Measurements from ENCODE around the gene EHD4.

EHD4 gene

DNA sequence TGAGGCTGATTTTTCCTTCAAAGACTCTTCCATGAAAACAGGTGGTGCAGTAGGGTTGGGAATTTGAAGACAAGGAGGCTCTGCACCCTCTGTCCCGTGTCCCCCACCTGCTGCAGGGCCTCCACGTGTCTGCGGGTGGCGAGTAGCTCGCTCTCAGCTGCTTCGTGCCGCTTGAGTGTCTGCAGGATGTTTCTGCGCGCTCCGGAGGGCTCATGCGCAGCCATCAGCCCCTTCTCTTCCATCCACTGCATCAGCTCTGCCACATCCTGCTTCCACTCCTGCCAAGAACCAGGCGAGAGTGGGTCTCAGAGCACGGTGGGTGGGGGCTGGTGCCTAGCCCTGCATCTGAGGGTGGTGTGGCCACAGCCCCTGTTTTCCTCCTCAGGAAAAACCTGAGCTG, 96.3 kb downstream of the EHD4 start:
- no peak for DNase-seq

DNA sequence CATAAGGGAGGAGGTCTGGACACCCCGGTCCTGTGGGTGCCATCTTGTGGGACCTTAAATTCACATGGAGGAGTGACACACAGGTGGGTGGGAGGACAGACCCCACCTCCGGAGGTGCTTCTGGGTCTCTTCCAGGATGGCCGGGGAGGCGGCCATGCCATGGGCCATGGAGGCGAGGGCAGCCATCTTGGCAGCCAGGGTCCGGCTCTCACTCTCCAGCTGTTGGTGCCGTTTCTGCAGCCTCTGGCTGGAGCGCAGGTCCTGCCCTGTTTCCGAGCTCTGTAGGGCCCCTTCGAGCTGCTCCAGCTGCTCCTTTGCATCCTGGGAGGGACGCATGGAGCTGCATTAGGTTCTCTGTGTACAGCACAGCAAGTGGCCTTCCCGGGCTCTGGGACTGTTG, 97.6 kb downstream of the EHD4 start:
- DNase-seq, result no peak

DNA sequence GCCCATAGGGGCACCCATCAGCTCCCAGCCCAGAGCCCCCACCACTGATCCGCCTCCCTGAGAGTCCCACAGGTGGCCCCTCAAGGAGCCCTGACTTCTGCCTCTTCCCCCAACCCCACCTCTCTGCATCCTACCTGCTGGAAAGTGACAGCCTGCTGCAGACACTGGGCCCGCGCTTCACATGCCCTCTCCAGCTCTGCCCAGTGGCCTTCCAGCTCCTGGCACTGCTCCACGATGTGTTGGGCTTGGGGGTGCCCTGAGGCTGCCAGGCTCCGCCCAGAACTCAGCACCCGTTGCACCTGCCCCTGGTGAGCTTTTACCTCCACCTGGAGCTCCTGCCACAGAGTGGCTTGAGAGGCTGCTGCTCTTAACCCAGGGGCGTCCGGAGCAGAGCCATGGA, 98.6 kb downstream of the EHD4 start:
- no peak for DNase-seq

DNA sequence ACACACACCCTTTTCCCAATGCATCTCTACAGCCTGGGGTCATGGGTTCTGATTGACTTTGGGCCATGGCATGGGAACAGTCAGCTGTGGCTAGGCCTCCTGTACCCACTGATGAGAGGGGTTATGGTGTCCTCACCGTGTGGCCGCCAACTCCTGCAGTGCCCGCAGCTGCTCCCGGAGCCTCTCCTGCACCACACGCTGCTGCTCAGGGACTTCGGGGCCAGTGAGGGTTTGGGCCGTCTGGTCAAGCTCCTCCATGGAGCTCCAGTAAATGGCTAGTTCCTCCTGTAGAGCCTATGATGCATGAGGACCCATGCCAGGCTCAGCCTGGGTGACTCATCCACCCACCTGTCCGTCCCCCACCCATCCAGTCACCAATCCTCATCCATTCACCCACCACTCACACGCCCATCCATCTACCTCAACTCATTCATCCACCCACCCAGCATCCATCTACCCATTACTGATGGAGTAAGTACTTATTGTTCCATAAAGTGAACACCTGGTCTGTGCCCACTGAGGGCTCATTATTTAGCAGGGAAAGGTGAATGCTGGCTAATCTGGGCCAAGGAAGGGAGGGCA, 100.1 kb downstream of the EHD4 start:
- DNase-seq, result no peak

DNA sequence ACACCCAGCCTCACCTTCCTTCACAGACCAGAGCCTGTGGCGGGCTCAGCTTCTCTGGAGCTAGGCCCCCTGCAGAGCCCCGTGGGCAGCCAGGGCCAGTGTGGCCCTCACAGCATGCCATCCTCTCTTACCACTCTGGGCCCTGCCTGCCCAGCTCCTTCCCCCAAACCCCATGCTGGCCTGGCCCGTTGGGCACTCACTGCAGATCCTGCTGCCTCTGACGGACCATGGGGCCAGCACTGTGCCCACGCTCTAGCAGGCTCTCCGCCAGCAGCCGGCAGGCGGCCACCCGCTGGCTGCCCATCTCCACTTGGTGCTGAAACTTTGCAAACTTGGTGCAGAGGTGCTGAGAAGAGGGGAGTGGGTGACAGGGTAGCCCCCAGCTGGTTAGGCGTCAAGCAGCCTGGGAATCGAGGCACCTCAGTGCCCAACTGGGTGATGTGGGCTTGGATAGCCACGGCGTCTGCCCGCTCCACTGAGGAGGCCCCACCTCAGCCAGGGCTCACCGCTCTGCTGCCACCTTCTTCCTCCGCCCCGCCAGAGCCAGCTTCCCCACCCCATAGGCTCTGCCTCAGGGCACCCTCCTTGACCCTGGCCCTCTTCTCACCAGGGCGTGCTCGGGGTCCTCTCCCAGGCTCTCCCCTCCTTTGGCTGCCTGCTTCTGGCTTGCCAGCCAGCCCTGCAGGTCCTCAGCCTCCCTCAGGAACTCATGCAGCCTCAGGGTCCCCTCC, 101.0 kb downstream of the EHD4 start:
- no peak for DNase-seq

DNA sequence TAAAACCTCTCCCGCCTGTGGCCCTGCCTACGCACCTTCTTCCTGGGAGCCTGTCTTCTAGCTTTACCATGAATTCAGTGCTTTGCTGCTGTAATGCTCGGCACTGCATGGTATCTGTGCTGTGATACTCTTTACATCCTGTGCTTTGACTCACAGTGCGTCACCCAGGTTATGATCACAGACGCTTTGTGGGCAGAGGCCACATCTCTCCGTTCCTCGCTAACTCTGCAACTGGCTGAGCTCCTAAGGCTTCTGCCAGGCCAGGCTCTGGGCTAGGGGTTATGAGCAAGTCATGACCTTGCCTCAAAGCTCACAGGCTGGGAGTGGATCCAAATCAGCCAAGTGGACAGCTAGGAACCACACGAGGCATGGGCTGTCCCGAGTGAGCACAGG, 101.7 kb downstream of the EHD4 start:
- DNase-seq, result peak; percentile 65

DNA sequence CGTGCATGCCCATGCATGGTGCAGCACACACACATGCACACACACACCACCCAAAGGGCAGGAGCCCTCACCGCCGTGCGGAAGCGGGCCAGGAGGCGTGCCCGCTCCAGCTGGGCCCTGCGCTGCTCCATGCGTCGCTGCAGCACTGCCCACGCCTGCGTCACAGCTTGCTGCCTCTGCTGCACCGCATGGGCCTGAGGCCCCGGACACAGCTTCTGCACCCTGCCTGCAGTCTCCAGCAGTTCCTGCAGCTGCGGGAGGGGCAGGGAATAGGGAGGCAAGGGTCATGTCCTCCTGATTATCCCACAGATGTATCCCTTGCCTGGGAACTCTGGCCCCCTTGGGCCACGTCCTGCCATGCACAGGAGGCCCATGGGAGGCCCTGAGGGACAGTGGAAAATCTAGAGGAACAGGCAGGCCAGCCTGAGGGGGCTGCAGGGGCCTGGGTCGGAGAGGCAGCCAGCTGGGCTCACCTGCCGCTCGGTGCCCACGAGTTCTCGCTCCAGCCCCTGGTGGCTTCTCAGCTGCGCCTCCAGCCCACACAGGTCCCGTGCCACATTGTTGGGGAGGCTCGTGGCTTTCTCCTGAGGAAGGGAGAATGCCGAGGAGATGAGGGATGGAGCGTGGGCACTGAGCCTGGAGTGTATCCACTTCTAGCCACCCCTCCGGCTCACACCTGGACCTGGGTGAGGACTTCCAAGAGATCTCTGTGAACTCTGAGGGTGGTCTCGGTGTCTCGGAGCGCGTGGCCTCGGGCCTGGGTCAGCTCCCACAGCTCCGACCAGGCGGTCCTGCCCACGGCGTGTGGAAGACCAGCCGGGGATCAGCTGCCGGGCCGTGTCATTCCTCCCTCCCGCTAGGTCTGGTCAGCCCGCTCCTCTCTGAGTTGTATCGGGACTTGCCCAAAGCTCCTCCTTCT, 102.3 kb downstream of the EHD4 start:
- no peak for DNase-seq

DNA sequence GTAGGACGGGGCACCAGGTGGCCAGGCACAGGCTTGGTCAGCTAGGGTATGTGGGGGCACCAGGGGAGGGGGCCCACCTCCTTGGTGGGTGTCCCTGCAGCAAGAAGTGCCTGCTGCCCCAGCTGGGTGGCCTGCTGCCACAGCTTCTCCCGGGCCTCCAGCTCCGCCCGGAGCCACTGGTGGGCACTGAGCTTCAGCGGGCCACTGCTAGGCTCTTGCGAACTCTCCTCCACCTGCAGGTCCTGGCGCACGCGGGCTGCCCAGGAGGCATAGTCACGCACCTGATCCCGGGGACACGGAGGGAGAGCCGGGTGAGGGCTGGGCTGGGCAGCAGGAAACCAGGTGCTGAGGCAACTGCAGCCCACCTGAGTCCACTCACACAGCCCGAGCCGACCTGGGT, 104.0 kb downstream of the EHD4 start:
- no peak for DNase-seq

DNA sequence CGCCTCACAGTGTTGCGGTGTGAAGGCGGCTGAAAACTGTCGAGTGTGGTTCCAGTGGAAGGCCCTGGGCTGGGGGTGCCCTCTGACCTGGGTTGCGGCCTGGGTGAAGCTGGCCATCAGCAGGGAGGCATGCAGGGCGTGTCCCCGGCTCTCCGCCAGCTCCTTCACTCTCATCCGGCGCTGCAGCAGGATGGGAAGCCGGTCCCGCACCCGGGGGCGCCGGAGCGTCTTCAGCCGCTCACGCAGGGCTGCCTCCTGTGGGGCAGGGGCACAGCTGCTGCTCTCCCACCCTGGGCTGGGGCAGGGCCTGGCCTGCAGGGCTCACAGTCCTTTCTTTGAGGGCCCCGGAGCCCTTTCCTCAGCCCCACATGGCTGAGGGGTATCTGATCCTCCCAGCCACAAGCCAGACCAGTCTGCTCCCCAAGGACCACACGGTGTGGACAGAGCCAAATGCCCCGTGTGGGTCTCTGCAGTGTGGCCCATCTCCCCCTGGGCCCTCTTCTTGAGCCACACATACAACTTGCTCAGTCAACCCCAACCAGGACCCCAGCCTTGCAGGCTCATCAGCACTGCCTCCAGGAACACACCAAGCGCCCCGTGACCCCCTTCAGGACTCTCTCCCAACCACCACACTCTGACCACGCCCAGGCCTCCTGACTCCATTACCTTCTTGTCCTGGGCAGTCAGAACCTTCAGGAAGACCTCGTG, 105.3 kb downstream of the EHD4 start:
- no peak for DNase-seq

DNA sequence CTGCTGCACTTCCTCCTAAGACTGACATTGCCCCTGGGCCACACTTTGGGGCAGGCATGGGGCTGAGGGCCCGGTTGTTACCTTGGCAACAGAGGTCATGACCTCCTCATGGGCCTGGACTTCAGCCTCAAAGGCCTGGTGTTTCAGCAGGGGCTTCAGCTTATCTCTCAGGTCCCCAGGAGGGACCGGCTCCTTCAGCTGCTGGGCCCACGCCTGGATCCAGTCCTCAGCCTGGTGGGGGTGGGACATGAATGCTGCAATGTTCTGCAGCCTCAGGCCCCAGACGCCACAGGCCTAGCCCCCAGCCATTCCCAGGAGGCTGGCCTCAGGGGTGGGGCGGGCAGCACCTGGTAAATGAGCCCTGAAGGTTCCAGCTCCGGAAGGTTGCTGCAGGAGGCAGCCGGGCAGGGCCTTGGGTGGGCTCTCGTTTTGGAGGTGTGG, 106.1 kb downstream of the EHD4 start:
- DNase-seq, result no peak

DNA sequence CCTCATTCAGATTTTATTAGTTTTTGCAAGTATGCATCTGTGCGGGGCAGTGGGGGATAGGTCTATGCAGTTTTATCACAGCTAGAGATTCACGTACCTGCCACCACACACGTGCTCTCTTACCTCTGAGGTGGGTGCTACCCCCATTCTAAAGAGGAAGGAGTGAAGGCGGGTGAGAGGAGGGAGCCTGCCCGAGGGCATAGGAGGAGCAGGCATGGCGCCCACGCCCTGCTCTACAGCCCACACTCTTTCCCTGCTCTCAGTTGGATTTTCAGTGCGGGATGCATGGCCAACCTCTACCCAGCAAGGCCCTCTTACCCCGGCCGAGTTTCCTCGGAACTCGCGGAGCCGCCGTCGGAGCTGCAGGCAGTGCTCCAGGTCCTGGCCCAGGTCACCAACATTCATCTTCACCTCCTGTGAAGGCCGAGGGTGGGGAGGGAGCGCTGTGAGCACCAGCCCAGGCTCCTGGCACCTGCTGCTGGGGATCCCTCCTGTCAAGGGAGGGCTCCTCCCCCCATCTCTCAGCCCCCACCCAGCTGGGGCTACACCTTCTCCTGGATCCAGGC, 106.8 kb downstream of the EHD4 start:
- DNase-seq, result no peak

DNA sequence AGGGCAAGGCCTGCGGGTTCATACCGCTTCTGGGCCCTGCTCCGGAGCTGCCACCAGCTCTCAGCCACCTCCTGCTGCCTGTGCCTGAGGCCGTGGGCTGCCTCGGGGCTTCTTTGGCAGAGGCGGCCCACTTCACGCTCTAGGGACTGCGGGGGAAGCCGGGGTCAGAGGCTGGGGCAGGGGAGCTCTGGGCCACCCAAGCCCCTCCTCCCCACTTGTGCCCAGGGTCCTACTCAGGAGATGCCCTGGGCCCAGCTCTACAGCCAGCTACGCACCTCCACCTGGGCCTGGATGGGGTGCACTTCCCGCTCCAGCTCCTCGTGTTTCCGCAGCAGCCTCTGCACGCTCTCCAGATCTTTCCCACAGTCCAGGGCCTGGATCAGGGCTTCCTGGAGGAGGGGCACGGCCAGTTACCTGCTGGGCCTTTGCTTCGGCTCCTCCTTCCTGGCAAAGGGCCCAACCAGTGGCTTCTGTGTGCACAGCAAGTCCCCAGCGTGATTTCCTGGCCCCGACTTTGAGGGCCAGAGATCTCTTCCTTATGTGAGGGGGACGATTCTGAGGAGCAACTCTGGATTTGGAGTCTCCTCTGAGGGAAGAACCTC, 109.7 kb downstream of the EHD4 start:
- DNase-seq, result no peak

DNA sequence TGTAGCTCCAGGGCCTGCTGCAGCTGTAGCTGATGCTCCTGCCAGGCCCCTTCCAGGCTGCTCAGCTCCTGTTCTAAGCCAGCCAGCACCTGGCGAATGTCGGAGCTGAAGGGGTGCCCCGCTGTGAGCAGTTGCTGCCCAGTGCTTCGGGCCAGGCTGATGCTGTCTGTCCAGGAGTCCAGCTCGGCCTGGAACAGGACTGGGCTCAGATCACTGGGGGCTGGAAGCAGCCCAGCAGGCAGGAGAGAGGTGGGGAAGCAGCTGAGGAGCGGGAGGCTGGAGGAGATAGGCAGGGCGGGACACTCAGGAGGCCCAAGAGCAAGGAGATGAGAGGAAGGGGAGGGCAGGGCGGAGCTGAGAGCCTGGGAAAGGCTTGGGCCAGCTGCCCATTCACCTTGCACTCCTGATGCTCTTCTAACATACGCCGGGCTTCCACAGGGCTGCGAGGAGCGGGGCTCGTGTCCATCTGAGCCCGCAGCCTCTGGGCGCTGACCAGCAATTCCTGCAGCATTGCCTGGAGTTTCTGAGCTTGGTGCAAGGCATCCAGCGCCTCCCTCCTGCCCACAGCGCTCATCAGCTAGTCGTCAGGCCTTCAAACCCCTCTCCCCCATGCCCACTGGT, 110.5 kb downstream of the EHD4 start:
- DNase-seq, result no peak

DNA sequence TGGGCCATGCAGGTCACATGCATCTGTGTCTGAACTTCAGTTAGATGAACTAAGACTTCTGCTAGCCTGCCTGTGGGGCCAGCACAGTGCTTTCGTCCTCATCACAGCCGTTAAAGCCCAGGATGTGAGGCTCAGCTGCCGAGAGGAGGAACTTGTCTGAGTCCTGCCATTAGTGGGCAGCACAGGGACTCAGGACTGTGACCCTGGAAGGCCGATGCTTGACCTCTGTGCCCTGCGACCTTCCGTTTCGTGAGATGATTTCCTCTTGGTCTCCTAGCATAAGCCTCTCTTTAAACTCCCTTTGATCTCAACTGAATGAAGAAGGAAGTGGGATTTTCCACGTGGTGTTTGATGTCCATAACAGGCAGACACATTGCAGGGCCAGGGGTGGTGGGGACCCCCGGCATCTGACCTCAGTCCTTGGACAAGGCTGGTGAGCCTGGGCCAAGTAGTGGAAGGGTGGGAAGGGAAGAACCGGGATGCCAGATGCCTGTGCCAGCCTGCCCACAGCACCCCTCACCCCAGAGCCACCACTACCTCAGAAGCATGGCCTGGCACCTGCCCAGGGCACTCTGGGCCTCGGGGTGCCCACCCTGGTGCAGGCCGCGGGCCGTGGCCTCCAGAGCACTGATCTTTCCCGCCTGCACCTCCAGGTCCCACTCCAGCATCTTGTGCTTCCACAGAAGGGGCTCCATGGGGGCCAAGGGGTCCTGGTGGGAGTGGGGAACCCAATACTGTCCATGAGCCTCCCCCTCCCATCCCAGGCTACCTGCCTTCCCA, 112.1 kb downstream of the EHD4 start:
- no peak for DNase-seq

DNA sequence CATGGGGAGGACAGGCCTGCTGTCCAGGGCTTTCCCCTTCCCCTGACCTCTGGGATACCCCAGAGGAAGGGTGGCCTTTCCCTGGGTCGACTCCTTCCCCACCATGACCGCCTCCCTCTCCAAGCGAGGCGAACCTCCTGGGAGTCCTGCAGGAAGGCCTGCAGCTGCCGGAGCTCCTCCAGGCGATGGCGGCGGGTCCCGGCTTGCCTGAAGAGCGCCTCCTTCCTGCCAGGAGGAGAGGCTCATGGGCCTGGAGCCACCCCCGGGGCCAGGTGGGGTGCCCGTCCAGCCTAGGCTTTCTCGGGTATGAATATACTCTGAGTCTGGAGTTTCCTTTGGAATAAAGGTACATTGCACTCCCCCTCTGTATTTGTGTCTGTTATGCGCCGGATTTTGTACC, 113.6 kb downstream of the EHD4 start:
- no peak for DNase-seq

DNA sequence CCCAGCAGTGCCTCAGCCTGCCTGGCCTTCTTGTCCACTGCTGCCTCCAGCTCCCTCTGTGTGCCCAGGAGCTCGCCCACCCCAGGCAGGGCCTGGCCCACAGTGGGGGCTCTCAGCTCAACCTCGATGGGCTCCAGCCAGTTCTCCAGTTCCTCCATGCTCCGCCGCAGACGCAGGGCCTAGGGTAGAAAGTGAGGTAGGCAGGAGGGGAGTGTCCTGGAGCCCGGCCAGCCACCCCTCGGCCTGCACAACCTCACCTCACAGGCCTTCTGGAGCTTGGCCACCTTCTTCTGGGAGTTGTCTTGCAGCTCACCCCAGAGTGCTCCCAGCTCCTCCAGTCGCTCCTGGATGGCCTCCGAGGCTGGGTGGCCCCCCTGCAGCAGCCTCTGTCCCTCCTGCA, 115.0 kb downstream of the EHD4 start:
- no peak for DNase-seq

DNA sequence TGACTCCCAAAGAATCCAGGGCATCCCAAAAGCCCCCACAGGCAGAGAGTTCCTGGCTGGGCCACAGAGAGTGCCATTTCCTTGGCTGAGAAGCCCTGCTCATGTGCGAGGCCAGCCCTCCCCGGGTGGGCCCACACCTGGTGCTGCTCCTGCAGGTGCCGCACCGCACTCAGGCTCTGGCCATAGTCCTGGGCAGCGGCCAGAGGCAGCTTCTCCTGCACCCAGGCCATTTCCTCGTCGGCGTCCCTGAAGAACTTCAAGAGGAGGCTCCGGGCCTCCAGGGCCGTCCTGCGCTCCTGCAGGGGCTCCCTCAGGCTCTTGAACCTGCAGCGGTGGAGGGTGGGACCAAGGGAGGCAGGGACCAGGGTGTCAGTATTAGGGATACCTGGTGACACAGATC, 115.6 kb downstream of the EHD4 start:
- DNase-seq, result no peak

DNA sequence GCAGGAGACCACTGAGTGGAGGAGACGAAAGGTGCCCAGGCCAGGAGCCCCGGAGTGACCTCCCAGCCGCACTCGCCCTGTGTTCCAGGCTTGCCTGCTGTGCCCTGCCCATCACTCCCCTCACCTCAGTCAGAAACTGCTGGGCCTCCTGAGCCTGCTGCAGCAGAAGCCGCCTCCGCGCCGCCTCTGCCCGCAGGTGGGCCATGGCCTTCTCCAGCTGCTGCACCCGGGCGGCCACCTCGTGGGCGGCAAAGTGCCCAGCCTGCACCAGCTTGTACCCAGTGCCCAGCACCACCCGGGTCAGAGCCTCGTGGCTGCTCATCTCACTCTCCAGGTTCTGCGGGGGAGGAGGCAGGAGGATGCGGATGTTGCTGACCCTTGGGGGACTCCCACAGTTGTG, 116.1 kb downstream of the EHD4 start:
- DNase-seq, result no peak

DNA sequence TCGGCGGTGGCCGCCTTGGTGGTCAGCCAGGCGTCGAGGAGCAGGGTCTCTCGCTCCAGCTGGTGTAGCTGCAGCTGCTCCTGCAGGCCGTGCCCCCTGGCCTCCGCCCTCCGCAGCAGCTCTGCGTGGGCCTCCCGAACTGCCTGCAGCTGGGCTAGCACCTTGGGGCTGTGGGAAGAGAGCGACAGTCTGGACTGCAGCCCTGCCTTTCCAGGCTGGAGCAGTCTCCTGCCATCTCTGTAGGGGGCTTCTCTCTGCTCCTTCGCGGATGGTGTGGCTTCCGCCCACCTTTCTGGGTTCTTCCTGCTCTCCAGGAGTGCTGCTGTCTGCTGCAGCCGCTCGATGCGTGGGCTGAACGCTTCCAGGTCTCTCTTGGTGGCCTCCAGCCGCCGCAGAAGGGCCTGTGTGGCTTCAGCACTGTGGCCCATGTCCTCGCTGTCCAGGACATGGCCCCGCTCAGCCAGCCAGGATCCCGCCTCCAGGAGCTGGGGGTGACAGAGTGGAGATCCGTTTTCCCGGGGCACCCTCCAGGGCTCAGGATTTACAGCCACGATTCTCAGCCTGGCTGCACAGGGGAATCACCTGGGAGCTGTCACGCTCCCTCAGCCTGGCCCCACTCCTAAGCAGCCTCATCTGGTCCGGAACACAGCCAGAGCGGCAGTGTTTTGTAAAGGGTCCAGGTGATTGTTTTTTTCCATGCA, 116.9 kb downstream of the EHD4 start:
- DNase-seq, result no peak

DNA sequence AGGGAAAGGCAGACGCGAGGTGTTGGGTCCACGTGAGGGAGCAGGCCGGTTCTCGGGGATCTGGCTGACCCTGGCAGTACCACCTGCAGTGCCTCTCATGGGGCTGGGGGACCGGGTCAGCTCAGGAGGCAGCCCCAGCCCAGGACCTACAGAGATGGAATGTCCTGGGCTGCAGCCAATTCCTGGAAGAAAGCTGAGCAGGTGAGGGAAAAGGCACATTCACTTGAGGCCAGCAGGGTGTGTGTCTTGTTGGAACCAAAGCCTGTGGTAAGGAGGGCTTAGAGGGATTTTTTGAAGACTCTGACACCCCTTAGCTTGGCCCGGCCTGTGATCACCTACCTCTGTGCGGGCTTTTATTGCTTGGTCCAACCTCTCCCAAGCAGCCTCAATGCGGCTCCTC, 117.9 kb downstream of the EHD4 start:
- no peak for DNase-seq

DNA sequence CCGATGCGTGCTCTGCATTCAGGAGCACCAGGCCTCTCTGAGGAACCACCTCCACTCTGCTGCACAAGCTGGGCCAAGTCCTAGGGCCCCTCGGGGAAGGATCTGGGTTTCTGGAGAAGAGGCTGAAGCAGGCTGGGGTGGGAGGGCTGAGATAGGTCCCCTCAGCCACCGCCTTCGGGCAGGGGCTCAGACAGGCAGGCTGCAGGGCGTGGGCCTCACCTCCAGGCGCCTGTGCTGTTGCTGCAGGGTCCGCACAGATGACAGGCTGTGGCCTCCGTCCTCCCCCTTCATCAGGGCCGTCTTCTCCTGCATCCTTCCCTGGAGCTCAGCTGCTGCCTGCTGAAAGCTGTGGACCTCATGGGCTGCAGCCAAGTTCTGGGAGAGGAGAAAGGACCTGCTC, 118.5 kb downstream of the EHD4 start:
- DNase-seq, result no peak

Data from fibroblast of skin of right biceps (primary cell).